HL-60/S4 treated with phorbol 12-myristate 13-acetate at 8.2 ng/mL for 4 days and 3 days (cell line): Measurements from ENCODE around the gene FAM131C.

Source experiments
- in situ Hi-C: fragments of 300-500 bp; cut with MboI; formaldehyde crosslinking; loops from 2 replicates; pipeline ENCODE4 v1.15.0; 2022; ENCODE audit warnings: low sequenced_read_pairs

FAM131C gene

DNA sequence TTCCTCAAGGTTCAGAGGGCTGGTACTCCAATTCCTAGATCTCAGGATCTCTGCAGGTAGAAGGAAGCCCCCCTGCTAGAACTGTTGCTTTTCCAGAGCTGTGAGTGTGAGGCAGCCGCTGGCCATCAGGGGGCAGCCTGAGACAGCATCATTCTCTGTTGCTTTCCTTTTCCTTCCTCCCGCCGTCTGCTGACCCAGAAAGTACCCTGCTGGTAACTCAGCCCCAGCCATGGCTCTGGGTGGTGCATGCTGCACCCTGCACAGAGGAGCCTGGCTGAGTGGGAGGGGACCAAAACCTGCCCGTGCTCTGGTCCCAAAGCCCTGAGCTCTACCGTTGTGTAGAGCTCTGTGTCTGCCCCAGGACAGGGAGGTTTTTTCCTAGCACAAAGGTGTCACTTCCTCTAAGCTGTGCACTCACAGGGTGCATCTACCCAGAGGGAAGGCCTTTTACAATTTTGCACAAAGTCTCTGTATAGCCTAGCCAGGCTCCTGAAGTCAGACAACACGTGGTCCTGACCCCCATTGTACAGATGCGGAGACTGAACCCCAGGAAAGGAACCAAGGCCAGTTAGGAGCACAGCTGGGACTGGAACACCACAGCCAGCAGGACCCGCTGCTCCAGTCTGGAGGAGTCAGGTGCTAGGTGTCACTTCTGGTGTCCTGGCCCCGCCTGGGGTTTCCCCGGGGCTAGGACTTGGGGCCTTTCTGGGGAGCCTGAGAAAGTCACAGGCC is 5.6 kb upstream of the FAM131C start:
- in situ Hi-C loops, result no loop called here

DNA sequence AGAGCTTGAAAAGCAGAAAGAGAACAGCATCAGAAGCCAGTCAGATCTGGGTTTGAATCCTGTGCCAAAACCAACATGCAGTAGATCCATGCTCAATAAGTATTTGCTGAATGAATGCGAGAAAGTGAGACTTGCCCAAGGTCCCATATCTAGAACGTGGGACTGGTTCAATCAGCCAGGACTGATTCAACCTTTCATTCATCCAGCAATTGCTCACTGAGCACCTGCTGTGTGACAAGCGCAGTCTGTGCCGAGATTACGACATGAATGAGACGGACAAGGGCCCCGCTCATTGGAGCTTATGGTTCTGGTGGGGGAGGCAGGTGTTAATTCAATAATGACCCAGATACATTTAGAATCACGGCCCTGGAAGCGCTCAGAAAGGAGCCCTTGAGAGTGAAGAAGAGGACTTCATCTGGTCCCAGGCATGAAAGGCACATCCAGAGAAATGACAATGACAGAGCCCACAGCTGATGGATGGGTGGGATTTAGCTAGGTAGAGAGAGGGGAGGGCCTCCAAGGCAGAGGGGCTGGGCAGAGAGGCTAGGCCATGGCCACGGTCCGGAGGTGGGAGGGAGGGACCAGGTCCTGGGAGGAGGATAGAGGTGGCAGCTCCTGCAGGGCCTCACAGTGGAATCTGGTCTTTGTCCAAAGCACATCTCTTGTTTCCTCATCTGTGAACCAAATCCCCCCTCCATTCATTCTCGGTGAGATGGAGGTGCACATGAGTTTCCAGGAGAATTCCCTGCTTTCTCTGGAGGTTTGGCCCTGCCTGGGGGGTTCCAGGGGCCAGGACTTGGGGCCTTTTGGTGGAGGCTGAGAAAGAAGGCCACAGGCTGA is 4.2 kb upstream of the FAM131C start:
- in situ Hi-C loops, result no loop called here

DNA sequence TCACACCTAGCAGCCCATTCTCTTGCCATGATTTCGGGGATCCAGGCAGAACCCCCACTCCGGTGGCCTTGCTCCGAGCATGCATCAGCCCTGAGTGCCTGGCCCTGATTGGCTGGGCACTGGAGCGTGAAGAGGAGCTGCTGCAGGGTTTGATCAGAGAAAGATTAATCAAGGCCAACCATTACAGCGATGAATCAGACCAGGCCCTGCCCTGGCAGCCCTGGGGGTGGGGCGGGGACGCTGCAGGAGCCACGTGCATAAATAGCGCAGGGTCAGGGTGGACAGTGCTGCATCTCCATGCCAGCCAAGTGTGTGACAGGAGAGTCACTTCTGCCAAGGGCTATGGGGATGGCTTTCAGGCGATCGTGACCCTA is 3.4 kb upstream of the FAM131C start:
- in situ Hi-C loops, result no loop called here

DNA sequence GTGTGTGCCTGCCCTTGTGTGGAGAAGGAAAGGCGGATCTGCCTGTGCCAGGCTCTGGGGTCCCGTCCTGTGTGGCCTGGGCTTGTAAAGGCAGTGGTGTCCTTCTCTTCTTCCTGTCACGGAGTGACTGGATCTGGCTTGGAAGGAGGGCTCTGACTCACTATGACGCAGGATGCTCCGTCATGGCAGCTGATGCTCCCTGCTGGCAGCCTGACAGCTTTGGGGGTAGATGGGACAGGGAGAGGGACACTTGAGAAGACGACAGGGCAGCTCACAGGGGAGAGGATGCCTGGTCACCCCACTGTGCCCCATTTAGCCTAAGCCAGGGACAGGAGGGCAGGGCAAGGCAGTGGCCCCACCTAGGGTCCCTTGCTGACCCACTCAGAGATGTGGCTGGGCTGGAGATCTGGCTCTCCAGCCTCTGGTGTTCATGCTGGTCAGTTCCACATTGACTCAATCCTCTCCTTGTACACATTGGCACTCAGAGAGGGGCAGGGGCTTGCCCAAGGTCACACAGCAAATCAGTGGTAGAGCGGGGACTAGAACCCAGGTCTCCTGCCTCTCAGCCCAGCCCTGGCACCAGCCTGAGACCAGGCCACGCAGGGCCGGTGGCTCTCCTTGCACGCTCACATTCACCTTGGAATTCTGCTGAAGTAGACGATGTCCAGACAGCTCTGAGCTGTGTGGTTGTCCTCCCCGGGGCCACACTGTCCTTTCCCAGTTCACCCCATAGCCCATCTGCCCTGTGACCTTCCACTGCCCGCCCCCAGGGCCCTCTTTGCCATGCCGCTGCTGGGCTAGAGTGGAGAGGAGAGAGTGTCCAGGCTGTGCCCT is 2.8 kb upstream of the FAM131C start:
- in situ Hi-C loops, result no loop called here

DNA sequence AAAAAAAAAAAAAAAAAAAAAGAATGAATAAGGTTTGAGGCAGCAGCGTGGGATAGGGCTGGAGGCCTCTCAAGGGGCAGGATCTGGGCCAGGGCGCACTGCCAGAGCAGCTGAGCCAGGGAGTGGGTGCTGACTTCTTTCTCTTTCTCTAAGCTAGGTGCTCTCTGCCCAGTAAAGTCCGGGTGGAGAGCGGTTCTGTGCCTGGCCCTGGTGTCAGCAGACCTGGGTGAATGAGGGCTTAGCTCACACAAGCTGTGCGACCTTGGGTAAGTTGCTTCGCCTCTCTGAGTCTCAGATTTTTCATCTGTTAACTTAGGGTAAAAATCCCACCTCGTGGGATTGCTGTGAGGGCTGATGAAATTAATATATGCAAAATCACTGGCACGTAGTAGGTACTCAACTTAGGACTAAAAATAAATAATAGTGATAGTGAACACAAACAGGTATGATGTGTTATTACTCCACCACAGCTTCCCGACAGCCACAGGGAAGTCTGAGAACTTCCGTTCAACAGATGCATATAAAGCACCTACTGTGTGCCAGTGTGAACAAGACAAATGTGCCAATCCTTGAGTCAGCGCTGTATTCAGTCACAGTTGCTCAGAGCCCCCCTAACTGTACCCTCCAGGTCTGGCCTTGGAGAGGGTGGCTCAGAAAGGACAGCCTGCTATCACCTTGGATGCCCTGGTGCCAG is 2.0 kb upstream of the FAM131C start:
- in situ Hi-C loops, result no loop called here

DNA sequence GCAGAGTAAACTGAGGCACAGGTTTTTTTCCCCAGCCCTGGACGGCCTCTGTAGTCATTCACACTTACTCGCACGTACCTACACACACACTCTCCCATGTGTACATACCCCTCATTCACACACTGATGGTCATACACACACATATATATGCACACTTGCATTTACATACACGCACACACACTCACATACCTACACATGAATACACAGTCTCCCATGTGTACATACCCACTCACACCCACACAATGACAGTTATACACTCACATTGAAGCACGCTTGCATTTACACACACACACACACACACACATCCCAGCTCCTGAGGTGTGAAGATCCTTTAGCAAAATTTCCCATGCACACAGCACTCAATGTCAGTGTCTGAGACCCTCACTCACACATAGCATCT is 766 bp upstream of the FAM131C start:
- in situ Hi-C loops, result no loop called here

DNA sequence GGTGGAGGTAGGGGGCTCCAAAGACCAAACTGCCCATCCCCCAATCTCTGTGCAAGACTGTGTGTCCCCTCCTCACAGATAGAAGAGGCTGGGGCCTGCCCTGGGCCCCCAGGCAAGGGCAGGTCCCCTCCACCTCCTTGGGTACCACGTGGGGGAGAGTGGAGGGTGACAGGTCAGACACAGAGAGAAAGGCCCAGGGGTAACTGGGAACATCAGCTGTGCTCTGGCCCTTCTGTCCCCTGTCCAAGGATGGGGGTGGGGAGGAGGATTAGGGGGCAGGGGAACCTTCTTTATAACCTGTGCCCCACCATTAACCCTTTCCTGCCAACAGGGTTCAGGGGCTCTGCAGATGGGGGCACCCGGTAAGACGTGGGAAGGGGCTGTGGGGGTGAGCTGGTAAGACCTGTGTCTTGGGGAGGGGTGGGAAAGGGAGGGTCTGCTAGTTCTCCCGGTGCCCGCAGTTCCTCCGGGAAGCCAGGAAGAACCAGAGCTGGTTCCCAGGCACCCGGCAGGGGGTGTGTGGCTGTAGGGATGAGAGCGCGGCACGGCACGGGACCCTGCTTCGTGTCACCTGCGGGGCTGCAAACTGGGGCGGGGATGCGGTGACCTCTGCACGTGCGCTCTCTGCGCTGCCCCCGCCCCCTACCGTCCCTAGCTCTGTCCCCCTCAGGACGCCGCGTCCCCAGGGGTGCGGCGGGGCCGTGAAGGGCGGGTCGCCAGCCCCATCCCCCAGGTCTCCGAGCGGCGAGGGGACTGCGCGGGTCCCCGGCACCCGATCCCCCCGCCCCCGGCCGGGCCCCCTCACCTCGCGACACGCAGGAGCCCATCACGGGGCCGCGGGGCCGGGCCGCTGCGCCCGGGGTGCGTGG is 601 bp downstream of the FAM131C start:
- in situ Hi-C loops, result no loop called here

DNA sequence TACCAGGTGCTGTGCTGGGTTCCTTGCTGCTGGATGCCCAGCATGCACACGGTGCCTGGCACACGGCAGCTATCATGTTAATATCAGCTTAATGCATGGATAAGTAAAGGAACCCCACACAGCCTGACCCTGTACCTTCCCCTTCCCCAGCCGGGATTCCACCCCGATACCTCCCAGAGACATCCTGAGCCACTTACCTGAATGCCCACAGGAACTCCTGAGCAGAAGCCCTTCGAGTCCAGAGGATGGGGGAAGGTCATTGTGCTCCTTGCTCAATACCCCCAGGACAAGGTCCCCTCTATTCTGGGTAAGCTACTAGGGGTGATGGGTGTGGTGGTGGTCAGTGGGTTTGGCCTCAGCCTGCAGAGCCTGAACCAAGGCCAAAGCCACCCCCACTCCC is 1.4 kb downstream of the FAM131C start:
- in situ Hi-C loops, result no loop called here

DNA sequence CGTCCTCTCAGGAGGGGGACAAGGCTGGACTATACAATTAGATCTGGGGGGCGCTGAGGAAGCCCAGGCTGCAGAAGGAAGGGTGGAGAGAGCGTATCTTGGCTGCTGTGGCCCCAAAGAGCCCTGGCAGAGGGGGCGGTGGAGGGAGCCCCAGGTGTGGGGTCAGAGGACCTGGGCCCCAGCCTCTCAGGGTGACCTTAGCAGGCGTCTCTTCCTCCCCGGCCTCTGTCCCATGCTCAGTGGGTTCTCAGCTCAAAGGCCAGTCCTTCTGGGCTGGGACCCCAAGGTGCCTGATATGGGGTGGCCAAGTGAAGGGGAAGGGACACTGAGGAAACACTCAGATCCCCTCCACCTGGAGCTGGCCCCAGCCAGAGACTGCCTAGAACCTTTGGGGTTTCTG is 1.8 kb downstream of the FAM131C start:
- in situ Hi-C loops, result no loop called here

DNA sequence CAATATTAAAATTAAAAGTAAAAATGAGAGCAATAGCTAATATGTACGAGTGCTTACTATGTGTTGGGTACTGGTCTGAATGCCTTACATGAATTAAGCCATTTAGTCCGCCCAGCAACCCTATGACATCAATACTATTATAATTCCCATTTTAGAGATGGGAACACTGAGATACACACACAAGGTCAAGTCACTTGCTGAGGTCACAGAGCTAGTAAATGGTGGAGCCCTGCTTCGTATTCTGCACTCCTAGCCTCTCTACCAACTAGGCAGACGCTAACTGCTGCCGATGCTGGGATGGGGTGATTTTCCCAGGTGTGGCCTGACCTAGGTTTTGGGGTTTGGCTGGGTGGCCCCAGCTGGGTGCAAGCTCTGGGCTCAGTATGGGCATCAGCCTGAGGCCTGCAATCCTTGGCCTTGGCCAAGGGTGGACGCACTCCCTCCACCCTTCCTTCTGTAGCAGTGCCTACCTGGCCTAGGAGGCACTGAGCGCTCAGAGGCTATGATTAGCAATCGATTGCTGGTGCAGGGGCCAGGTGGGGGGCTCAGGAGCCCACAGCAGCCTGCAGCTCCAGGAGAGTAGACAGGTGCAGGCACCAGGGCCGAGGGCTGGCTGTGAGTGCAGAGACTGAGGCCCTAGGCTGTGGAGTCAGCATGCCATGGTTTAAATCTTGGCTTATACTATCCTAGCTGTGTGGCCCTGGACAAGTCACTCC is 2.7 kb downstream of the FAM131C start:
- in situ Hi-C loops, result no loop called here

DNA sequence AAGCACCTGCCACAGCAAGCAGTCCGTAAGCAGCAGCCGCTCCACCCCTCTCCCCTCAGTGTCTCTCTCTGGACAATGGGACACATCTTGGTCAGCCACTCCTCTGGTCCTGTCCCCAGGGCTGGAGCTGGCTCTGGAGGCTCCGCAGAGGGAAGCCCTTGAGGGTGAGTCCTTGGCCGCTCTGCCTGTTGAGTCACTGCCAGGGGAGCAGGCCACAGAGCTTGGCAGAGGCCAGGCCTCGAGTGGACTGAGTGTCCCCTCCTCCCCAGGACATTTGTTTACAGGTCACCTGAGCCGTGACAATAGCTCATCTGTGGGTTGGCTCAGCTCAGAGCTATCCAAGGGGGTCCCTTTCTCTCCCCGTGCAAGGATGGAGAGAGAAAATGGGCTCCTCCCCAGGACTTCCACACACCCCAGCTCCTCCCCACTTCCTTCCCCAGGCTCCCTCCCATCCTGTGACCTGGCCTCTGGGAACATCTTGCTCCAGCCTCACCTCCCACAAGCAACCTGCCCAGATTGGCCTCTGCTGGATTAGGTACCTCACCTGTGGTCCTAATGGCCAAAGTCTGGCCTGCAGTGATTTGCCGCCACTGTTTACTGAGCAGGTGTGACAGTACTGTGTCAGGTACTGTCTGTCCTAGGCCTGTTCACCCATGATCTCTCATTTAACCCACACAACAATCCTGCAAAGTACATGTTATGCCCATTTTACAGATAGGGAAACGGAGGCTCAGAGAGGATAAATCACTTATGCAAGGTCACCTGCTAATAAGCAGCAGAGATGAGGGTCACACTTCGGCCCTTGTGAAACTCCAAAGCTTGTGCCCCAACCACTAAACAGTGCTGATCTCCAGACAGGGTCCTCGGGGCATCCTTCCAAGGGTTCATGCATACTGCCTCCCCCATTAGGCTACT is 4.8 kb downstream of the FAM131C start:
- in situ Hi-C loops, result no loop called here

DNA sequence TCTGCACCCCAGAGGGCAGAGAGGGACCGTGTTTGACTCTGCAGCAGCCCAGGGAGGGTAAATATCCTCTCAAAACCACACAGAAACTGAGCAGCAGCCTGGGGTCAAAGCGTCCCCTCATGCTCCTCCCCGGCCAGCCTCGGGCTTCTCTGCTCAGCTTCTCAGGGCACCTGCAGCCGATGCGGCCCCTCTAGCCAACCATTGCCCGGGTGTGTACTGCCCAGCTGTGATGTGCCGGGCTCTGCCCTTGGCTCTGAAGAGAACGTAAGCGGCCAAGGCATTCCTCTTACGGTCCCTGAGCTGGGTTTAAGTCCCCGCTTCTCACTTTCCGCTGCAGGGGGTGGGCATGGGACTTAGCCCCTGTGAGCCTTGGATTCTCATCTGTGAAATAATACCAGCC is 5.5 kb downstream of the FAM131C start:
- in situ Hi-C loops, result no loop called here

DNA sequence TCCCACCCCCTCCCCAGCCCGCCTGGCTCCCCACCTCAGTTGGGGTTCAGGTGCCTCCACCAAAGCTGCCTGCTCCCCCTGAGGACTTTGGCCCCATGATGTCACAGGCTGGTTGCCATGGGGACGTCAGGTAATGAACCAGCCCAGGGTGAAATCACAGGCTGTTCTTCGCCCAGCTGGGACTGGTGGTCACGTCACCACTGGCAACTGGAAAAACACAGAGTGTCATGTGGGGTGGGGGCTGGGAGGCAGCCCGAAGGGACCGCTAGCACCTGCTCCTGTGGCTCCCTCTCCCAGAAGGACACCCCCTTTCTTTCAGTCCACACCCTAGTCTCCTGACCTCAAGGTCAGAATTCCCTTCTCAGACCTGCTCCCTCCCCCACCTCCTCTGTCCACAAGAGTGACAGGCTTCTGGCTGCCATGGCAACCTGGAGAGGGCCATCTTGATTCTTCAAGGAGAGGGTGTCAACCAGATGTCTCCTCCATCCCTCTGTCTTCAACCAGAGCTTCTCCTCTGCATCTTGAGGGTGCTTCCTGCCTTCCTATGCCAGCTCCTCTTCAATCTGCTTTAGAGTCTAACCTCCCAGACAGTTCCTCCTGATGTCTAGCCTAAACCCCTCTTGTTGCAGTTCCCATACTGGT is 6.2 kb downstream of the FAM131C start:
- in situ Hi-C loops, result no loop called here

DNA sequence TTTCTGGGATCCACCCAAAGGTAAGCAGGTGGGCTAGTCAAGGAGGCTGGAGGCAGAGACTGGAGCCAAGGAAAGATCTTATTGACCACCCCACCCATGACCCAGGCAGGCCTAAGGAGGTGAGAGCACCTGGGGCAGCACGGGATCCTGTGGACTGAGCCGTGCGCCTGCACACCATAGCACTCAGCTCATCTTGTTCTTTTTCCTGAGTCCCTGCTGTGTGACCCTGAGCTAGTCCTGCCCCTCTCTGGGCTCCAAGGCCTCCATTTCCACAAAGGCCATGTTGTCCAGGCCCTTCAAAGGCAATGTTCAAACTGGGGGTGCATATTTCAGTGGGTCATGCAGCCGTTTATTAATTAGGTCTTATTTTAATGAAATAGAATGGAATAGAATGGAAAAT is 7.2 kb downstream of the FAM131C start:
- in situ Hi-C loops, result no loop called here

DNA sequence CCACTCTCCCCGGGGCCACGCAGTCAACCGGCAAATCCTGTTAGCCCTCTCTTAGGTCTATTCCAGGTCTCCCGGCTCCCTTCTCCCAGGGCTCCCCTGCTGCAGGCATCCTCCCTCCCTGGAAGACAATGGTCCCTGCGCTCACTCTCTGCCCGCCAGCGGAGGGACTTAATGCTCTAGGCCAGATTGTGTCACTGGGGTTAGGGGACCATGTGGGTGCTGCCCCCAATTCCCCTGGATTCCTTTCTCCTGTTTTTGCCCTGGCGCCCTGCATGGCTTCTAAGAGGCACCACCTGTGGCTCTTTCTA is 8.2 kb downstream of the FAM131C start:
- in situ Hi-C loops, result no loop called here

DNA sequence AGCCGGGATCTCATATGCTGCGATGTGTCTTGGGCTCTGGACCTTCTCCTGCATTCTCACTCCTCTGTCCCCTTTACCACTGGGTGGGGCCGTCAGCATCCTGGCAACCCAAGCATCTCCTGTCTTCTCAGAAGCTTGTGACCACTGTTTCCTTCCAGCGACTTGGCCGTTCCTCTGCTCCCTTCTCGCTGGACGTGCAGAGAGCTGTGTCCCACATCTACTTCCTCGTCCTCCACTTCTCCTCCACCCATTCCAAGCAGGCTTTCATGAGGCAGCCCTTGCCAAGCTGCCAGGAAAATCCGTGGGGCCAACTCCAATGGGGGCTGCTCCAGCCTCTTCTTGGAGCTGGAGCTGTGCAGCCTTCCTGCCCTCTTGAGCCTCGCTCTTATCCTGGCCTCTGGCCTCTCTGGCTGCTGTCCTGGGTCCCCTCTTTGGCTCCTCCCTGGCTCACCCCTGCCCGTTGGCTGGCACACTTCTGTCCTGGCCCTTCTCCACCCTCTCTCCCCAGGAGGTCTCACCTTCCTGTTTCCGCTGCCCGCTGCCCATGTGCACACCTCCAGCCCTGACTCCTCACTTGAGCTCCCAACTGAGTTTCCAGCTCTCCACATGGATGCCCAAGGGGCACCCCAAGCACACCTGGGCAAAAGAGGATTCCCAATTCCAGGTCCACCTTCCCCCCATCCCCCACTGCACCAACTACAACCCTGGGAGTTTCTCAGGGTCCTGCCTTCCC is 8.7 kb downstream of the FAM131C start:
- in situ Hi-C loops, result no loop called here

DNA sequence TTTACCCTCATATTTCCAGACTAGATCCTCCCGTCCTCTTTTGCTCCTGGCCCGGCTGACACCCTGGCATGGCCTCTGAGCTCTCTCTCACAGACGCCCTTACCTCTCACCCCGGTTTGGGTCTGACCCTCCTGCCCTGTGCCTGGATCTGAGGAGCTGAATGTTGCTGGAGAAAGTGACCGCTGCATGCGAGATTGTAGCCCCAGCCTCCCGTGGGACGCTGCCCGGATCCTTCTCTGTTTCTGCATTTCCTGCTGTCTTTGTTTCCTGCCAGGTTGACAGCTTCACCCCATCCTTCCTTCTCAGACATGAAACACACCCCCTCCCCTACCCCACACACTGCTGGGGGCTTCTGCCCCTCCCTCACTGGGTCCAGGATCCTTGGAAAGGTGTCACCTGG is 9.5 kb downstream of the FAM131C start:
- in situ Hi-C loops, result no loop called here
